Parietal lobe (tissue), 1 donor: ENCODE results near the gene UXT. TPM values are rescaled to one million over a fixed set of nuclear protein-coding genes. Genes with fewer than 3 reads are reported as not detected.

ENCODE experiments used
- total RNA-seq: library from RNA; depleted of rRNA; stranded (reverse); fragments of >200 nt; gene quantifications from one replicate; pipeline ENCODE4 v1.2.3, GENCODE V29; 2014

The UXT gene, protein sequence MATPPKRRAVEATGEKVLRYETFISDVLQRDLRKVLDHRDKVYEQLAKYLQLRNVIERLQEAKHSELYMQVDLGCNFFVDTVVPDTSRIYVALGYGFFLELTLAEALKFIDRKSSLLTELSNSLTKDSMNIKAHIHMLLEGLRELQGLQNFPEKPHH
- 67.6 TPM for total RNA-seq

DNA sequence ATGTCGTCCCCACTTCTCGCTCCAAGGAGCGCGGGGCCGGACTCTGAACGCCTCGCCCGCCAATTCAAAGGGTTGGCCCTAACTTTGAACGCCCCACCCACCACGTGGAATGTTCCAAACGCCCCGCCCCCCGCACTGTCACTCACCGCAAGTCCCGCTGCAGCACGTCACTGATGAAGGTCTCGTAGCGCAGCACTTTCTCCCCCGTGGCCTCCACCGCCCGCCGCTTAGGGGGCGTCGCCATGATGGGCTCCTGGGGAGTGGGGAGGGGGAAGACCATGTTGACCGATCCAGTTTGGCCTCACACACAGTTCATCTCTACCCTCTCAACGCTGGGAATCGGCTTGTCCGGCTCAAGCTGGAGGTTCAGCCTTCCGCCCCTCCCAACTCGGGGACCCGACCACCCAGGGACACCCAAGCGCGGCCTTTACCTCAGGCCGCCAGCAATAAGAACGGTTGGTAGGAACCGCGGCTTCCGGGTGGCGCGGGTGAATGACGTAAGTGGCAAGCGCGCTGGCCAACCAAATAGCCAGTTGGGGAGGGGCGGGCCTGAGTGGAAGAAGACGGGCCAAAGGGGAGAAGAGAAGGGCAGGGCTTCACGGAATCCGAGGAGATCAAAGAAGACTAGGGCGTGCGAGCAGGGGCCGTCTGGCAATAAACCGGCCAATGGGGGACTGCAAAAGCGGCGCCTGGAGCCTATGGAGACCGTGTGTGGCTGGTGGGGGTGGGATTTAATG lies at the start of gene UXT:
TSS of gene UXT (minus strand) at position 497 of the 737 bp plus-strand sequence. CDS start at position 244, 253 bp downstream.

DNA sequence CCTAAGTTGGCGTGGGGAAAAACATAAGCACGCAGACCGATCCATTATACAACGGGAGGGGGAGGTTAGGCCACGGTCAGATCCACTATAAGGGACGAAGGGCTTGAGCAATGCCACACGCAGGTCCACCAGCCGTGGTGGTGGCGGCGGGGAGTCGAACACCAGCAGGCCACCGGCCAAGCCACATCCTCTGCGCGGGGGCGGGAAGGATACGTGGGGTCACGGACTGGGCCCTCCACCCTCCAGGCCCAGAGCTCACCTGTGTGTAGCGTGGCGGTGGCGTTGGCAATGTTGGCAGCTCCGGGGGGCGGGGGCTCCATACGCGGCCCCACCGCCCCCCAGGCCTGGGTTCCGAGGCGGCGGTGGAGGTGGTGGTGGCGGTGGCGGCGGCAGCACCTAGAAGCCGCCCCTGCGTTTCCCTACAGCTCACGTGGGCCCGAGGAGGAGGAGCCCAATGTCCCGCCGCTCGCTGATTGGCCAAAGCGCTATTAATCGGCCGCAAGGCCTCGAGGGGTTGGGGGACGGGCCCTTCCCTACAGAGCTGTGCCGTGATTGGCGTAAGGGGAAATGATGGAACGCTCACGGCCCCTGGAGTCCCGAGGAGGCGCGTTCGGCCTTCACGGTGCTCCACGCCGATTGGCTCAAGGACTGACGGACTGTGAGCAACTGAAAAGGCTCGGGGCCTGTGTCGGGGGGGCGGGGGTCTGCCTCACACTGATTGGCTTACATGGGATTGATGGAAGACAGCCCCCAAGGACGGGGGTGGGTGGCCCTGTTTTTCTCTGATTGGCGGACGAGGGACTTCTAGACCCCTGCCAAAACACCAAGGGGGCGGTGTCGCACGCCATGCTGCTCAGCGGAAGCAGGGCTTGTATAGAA lies 8.6 kb downstream of the UXT start, which contains the start of gene ELK1:
TSS of gene ELK1 (minus strand) at position 400 of the 879 bp plus-strand sequence. CDS start 9,122 bp downstream, outside the sequence.

DNA sequence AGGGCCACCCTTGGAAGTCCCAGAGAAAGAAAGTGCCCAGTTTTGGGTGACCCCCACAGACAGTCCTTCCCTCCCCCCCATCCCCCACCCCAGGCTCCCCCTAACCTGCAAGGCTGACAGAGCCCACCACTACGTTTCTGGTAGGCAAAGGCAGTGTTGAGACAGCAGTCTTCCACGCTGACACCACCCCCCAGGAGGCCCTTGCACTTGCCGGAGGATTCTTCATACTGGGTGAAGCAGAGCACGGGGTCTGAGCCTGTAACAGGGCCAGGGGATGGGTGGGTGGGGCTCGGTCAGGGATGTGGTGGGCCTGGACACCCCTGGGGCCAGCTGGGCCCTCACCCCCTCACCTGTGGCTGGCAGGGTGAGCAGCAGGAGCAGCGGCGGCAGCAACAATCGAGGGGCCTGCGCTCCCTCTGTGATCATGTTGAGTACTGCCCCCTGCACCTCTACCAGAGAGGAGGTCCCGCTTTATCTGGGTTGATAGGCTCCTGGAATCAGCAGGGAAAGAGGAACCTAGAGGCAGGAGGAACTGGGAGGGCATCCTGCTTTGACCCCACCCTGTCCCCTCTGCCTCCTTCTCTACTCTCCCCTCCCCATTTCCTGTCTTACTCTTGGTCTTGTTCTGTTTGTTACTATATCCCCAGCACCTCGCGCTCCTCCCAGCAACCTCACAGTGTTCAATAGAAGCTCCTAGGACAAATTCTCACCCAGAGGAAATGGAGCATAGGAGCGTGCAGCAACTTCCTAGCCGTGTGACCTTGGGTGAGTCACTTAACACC lies 29.4 kb downstream of the UXT start, which contains the start of gene CFP:
TSS of gene CFP (minus strand) at position 512 of the 782 bp plus-strand sequence. CDS start at position 426, 86 bp downstream.

DNA sequence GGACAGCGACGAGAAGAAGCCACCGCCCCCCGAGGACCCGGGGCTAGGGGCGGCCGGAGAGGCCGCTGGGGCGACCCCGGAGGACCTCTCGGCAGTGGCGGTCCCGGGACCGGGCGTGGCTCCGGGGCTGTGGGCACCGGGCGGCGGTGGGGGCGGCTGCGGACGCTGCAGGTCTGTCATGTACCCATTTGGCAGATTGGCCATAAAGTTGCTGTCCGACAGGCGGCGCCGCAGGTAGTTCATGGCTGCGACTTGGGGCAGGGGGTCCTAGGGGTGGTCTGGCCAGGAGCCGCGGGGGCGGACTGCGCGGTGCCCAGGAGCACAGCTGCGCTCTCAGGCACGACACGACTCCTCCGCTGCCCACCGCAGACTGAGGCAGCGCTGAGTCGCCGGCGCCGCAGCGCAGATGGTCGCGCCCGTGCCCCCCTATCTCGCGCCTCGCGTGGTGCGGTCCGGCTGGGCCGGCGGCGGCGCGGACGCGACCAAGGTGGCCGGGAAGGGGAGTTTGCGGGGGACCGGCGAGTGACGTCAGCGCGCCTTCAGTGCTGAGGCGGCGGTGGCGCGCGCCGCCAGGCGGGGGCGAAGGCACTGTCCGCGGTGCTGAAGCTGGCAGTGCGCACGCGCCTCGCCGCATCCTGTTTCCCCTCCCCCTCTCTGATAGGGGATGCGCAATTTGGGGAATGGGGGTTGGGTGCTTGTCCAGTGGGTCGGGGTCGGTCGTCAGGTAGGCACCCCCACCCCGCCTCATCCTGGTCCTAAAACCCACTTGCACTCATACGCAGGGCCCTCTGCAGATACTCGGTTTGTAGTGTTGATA lies 39.3 kb downstream of the UXT start, which contains the start of gene SYN1:
TSS of gene SYN1 (minus strand) at position 372 of the 817 bp plus-strand sequence. CDS start at position 243, 129 bp downstream.

Other genes starting within 250 kb of the UXT start
- gene ZNF41, start 176.0 kb downstream of the UXT start, total RNA-seq, result 14.7 TPM
- 11.3 TPM for gene ARAF, start 98.0 kb downstream of the UXT start, total RNA-seq
- gene TIMP1, start 76.7 kb downstream of the UXT start, total RNA-seq, result 4.4 TPM
- gene SYN1, start 39.3 kb downstream of the UXT start, total RNA-seq, result 27.9 TPM
- gene CFP, start 29.2 kb downstream of the UXT start, total RNA-seq, result 1.3 TPM
- 14.4 TPM for gene ELK1, start 8.6 kb downstream of the UXT start, total RNA-seq
- gene ZNF81, start 177.7 kb upstream of the UXT start, total RNA-seq, result 25.0 TPM